ENCODE data around the gene EIPR1.
"Not testable (repeated sequence)": the region's sequence is repeated elsewhere in the genome, so short reads cannot be mapped to it uniquely, and the experiment has no call there.

The EIPR1 gene

DNA sequence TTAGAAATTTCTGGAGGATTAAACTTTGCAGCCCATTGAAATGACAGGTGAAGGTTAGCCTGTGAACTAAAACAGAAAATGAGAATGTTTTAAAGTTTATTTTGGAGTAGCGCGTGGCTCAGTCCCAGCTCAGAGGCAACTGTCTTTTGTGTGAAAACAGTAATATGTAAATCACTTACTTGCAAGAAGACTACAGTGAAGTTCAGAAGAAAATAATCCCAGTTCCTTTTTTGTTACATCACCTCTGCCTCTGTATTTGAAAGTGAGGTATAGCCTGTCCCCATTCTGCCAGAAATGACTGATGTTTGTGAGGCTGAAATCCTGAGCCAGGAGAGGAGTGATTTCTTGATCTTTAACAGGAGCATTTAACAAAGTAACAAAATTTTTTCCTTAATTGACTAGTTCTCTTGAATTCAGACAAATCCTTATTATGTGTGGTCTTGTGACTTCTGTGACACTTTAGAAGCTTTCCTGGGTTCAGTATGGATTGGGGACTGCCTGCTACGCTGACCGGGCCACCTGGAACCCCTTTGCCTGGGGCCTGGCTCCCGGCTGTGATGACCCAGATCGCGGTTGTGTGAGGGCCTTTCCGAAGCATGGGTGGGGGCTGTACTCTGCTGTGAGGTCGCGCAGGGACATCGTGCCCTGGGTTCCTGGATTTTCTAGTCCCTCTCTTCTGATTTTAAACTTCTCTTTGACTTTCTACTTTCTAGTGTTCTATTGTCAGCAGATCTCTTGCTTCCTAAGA lies 26.1 kb upstream of the EIPR1 start:
- DNase-seq (ENCODE audit: low read depth), result no peak

DNA sequence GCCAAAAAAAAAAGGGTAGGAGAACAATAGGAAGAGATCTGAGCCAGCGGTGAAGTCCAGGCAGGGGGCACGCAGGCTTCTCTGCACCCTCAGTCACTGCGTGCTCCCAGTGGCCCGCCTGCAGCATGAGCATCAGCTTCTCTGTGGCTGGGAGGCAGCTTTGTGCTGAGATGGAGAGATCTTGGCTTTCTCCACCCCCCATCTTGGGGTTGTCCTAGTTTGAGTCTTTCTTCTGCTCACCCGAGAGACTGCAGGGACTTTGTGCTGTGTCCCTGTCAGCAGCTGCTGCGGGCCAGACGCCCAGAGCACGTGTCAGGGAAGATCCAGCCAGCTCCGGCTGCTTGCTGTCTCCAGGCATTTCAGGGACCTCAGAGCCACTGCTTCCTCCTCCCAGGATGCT lies 22.2 kb upstream of the EIPR1 start:
- DNase-seq (ENCODE audit: low read depth), result no peak

DNA sequence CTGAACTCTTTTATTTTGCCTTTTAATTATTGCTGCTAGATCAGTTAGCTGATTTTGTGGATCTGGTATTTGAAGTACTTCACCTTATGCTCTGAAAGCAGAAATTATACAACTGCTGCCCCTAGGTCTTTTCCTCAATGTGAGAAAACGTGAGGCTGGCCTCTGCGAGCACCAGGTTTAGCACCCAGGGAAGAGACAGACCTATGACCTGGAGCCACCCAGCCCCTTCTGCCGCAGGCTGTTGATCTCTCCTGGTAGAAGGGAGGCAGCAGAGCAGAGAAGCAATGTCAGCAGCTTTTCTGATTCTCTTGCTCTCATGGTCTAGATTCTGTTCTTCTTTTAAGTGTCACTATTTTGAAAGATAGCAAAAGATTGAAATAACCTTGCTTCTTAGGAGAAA lies 21.8 kb upstream of the EIPR1 start:
- no peak for DNase-seq (ENCODE audit: low read depth)

DNA sequence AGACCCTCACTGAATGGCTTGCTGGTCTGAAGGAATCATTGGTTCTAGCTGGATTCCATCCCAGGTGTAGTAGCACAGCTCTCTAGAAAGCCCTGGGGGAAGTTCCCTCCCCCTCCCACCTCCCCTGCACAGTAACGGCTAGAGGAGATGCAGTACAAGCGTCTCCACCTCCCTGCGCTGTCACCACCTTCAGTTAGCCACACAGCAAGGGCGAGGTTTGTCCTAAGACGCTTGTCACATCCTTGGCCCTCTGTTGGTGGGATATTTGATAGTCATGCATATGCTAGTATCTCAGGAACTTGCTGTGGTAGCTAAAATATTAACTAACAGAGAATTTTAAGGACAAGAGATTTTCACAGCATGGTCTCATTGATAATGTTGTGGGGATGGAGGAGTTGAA lies 21.2 kb upstream of the EIPR1 start:
- no peak for DNase-seq (ENCODE audit: low read depth)

DNA sequence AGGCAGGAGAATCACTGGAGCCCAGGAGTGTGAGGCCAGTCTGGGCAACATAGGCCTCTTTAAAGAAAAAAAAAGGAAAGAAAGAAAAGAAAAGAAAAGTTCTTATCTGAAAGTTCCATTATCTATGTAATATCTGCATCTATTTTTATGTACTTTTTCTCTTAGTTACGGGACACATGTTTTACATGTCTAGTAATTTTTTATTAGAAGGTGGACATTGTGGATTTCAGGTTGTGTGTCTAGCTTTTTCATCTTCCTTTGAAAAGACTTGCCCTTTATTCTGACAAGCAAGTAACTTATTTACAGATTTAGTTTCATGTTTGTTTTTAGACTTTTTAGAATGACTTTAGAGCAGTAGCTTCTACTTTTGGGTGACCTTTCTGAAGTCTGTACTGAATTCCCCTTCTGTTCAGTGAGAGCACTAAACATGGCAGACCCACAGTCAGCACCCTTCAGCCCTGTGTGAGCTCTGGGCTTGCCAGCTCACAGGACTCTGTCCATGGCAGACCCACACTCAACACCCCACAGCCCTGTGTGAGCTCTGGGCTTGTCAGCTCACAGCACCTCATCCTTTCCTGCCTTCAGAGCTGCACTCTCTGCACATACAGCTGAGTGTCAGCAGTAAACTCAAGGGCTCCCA lies 19.4 kb upstream of the EIPR1 start:
- no peak for DNase-seq (ENCODE audit: low read depth)

DNA sequence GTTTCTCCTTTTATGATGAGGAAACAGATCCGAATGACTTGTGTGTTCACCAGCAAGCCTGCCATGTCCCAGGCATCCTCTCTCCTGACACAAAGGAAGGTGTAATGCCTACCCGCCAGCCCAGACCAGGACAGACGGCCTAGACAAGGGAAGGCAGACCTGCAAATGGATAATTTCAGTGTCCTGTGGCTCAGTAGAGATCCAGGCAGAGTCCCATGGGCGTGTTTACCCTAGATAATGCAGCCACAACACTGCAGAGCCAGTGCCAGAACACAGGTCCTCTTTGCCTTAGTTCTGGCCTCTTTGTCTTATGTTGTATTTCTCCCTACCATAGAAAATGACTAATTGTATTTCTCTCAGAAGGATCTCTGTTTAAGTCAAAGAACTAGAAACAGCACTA lies 14.6 kb upstream of the EIPR1 start:
- no peak for DNase-seq (ENCODE audit: low read depth)

DNA sequence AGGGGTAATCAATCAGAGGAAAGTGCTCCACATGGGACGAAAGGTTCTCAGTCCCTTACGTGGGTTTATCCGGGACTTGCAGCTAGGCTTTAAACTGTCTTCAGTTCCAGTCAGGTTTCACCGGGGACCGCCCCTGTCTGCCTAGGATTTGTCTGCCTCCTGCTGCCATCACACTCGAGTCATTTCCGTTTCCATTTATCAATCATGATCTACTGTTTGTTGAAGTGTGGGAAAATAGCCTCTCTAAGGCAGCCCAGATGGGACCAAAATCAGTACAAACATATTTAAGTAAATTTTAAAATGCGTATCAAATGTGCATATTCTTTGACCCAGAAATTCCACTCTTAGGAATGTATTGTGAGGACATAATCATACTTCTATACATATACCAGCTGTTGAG lies 12.4 kb upstream of the EIPR1 start:
- DNase-seq (ENCODE audit: low read depth), result no peak

DNA sequence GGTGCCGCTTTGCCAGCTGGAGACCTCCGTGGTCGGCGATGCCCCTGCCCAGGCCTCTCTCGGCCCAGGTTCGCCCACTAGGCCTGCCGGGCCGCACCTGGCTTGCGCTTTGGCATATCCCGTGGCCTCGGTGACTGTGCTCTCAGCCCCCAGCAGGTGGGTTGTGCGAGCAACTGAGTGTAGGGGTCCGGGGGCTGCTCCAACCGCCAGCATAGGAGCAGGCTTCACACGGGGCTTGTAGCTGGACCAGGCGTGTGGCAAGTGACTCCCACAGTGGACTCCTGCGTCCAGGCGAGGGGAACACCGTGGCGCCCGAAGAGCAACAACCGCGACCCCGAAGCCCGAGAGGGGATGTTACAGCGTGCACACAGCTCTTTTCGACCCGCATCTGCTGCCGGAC lies 11.6 kb upstream of the EIPR1 start:
- DNase-seq (ENCODE audit: low read depth), result no peak

DNA sequence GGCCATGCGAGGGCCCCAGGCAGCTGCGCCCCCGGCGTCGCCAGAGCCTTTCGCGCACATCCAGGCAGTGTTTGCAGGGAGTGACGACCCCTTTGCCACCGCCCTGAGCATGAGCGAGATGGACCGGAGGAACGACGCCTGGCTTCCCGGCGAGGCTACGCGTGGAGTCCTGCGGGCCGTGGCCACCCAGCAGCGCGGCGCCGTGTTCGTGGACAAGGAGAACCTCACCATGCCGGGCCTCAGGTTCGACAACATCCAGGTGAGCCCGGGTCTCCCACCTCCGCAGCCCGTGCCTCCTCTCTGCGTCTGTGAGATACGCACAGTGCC lies 10.8 kb upstream of the EIPR1 start:
- no peak for DNase-seq (ENCODE audit: low read depth)

DNA sequence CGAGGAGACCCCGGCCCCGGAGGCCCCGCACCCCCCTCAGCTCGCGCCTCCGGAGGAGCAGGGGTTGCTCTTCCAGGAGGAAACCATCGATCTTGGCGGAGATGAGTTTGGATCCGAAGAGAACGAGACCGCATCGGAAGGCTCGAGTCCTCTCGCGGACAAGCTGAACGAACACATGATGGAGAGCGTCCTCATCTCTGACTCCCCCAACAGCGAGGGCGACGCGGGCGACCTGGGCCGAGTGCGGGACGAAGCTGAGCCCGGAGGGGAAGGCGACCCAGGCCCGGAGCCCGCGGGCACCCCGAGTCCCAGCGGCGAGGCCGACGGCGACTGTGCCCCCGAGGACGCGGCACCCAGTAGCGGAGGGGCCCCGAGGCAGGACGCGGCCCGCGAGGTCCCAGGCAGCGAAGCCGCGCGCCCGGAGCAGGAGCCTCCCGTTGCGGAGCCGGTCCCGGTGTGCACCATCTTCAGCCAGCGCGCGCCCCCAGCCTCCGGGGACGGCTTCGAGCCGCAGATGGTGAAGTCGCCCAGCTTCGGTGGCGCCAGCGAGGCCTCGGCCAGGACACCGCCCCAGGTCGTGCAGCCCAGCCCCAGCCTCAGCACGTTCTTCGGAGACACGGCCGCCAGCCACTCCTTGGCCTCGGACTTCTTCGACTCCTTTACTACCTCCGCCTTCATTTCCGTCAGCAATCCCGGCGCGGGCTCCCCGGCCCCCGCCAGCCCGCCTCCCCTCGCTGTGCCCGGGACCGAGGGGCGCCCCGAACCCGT lies 10.2 kb upstream of the EIPR1 start:
- DNase-seq (ENCODE audit: low read depth), result no peak

DNA sequence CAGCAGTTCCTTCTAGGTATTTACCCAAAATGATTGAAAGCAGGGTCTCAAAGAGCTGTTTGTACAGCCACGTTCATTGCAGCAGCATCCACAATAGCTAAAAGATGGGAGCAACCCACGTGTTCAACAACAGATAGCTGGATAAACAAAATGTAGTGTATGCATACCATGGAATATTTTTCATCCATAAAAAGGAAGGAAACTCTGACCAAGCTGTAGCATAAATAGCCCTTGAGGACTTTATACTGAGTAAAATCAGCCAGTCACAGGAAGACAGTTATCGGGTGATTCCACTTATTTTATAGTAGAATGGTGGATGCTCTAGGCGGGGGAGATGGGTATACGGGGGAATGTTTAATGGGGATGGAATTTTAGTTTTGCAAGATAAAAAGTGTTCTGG lies 9.4 kb upstream of the EIPR1 start:
- DNase-seq (ENCODE audit: low read depth), result no peak

DNA sequence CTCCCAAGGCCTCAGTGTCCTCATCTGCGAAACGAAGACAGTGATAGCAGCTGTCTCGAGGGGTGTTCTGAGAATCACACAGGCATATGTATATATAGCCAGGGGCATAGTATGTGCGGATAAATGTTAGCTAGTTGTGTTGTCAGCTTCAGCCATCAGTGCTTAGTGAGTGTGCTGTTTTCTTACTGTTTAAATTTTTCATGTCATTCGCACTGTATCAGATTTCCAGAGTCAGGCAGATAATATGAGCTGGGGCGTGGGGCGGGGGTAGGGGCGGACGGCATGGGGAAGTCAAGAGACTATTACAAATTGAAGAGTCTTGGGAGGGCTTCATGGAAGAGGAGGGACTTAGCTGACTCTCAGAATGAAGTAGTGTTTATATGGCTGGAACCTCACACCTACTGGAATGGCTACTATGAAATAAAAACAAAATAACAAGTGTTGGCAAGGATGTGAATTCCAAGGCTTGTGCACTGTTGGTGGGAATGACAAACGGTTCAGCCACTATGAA lies 8.9 kb upstream of the EIPR1 start:
- no peak for DNase-seq (ENCODE audit: low read depth)

DNA sequence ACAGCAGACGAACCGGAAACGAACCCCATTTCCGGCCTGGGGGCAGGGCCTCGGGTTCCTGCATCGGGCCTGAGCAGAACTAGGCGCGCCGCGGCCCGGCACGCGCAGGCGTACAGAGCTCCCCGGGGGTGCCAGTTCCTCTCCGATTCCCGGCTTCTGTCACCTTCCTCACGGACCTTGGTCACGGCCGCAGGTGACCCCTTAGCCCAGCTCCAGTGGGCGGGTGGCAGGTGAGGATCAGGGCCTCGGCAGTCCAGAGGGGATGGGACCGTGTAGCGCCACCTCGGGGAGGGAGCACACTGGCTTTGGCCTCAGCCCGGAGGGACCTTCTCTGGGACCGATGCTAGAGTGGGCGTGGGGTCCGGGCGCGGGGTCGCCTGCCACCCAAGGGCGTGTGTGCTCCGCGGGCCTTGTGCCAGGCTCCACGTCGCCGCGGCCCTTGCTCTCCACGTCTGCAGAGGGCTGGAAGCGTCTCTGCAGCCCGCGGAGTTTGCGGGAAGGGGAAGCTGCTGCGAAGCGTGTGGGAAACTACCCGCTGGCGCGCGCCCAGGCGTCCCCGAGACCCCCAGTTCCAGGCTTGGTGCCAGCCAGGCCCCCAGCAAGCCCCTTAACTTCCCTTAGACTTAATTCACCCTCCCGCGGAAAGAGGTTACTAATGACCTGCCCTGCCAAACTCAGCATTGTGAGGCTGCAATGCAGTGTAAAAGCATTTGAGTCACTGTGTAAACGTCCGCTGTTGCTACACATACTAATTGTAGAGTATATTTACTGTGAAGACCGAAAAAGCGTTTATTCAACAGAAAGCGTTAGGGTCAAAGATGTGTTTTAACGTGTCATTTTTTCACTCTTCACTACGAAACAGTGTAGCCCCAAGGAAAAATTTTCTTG lies 2.3 kb upstream of the EIPR1 start, which contains the start of gene TRAPPC12:
TSS of gene TRAPPC12 (plus strand) at position 48 of the 888 bp plus-strand sequence. CDS start 7,930 bp downstream, outside the sequence.
- DNase-seq (ENCODE audit: low read depth), result peak; percentile 47

DNA sequence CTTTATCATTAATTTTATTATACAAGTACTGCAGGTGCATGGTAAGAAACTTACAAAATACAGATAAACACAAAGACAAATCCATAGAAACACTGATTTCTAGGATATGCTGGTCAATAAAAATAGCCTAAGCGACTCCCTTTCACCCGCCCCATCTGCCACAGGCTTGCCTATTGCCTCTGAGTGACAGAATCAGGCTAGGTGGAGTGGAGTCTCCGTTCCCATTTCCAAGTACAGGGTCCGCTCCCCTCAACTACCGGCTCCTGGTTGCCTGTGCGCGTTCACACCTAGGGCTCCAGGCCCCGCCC lies 1.7 kb upstream of the EIPR1 start:
- DNase-seq (ENCODE audit: low read depth), result no peak

DNA sequence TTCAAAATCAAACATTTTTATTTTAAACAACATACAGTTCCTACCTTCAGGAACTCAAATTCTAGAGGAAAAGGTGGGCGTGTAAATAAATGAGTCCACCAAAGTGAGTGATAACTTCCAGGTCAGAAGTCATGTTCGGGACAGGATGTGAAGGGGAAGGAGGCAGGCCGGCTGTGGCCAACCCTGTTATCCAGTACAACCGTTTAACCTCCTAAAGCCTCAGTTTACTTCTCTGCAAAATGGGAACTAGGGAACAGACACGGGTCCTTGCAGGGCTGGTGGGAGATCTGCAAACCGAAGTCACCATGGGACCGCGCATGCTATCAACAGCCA lies 373 bp downstream of the EIPR1 start:
- DNase-seq (ENCODE audit: low read depth), result no peak

DNA sequence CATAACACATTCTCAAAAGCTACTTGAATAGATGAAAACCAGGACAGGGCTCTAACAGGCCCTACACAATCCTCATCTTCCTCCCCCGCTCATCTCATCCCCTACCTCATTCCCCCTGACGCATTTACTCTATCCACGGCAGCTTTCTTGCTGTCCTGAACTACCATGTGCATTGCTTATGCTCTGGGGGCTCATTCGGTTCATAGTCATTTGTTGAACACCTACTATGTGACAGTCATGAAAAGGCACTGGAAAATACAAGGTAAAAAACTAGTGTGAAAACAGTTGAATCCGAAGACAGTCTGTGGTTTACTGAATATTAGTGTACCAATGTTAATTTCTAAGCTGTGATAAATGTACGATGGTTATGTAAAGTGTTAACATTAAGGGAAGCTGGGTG lies 797 bp downstream of the EIPR1 start:
- DNase-seq (ENCODE audit: low read depth), result no peak

DNA sequence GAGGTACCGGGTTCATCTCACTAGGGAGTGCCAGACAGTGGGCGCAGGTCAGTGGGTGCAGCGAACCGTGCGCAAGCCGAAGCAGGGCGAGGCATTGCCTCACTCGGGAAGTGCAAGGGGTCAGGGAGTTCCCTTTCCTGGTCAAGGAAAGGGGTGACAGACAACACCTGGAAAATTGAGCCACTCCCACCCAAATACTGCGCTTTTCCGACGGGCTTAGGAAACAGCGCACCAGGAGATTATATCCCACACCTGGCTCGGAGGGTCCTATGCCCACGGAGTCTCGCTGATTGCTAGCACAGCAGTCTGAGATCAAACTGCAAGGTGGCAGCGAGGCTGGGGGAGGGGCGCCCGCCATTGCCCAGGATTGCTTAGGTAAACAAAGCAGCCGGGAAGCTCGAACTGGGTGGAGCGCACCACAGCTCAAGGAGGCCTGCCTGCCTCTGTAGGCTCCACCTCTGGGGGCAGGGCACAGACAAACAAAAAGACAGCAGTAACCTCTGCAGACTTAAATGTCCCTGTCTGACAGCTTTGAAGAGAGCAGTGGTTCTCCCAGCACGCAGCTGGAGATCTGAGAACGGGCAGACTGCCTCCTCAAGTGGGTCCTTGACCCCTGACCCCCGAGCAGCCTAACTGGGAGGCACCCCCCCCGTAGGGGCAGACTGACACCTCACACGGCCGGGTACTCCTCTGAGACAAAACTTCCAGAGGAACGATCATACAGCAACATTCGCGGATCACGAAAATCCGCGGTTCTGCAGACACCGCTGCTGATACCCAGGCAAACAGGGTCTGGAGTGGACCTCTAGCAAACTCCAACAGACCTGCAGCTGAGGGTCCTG lies 8.1 kb downstream of the EIPR1 start:
- DNase-seq (ENCODE audit: low read depth), result not testable (repeated sequence)

DNA sequence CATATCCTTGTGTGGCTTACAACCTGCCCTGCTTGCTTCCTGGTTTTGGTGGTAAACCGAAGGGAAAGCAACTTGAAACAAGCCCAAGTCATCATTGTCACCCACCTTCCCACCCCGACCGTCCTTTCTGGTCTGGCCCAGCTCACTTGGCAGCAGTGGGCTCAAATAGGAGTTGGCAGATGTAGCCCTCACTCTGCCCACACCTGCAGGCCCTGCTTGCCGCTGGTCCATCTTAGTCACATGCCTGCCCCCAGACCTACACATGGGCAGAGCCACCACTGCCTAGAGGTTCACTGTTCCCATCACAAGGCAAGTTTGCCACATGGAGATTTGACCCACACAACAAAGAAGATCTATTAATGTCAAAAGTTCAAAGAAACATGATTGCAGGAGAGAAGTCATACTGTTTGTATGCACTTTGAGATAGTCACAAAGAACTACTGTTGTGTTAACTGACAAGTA lies 9.3 kb downstream of the EIPR1 start:
- no peak for DNase-seq (ENCODE audit: low read depth)

DNA sequence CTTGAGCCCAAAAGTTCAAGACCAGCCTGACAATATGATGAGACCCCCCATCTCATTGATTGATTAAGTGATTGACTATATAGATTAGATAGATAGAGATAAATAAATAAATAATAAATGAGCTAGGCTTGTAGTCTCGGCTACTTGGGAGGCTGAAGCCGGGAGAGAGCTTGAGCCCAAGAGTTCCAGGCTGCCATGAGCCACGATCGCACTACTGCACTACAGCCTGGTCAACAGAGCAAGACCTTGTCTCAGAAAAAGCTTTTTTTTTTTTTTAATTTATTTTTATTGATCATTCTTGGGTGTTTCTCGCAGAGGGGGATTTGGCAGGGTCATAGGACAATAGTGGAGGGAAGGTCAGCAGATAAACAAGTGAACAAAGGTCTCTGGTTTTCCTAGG lies 12.4 kb downstream of the EIPR1 start:
- no peak for DNase-seq (ENCODE audit: low read depth)

DNA sequence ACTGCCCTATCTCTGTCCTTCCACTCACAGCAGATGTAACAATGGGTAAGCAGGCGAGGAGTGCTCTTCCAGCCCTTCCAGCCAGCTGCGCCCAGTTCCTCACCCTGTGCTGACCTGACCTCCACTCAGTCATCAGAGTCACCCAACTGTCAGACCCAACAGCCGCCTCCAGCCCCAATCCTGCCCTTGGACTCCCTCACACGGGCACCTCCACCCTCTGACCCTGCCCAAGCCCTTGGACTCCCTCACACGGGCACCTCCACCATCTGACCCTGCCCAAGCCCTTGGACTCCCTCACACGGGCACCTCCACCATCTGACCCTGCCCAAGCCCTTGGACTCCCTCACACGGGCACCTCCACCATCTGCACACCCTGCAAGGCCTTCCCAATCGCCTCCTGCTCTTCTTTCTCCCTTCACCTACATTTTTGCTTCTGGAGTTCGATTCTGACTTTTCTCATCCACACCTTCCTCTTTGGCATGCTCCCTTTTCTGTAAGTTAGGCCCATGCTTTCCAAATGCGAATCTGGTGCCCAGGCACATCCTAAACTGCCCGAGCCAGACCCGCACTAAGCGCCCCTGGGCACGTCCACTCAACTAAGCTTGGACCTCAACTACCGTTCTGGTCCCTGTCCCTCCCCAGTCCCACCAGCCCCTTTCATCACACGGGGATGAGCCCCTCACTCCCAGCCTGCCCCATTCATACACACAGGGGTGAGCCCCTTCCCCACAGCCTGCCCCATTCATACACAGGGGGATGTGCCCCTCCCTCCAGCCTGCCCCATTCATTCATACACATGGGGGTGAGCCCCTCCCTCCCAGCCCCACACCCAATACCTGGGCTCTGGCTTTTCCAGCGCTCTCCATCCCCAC lies 15.9 kb downstream of the EIPR1 start:
- no peak for DNase-seq (ENCODE audit: low read depth)
